ENCODE results near the gene MARK3. TPM values are rescaled to one million over a fixed set of nuclear protein-coding genes. Genes with fewer than 3 reads are reported as not detected.

The MARK3 gene
- total RNA-seq, 4 donors from 2014 or later, result 61.7 to 115 (median 76.2) TPM

GRCh38 chr14:103545219-103545914 lies 160.2 kb downstream of the MARK3 start:
- no peak for TF ChIP-seq CTCF (IDR thresholded peaks at IDR 0.05; ENCODE audit: low read depth)

GRCh38 chr14:103545915-103546651 lies 160.9 kb downstream of the MARK3 start:
- TF ChIP-seq CTCF (IDR thresholded peaks at IDR 0.05; ENCODE audit: low read depth), result no peak

GRCh38 chr14:103546652-103547454 lies 161.6 kb downstream of the MARK3 start:
- no peak for TF ChIP-seq CTCF (IDR thresholded peaks at IDR 0.05; ENCODE audit: low read depth)

DNA sequence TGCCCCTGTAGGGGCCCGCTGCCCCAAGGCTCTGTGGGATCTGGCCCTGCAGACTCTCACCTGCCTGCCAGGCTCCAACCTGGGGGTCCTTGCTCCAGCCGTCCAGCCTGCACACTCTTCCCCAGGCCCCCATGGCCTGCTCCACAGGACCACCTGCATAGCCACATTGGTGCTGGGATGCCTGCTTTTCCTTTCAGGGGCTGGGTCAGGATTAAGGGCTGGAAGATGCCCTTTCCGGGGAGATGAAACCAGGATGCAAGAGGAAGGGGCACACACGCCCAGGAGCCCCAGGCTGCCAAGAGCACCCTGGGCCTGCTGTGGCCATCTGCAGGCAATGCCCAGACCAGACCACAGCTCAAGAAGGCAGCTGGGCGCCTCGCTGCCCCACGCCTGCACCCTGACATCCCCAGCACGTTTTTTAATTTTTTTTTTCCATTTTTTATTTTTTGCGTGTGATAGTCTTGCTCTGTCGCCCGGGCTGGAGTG lies 162.3 kb downstream of the MARK3 start:
- no peak for TF ChIP-seq CTCF (IDR thresholded peaks at IDR 0.05; ENCODE audit: low read depth)

DNA sequence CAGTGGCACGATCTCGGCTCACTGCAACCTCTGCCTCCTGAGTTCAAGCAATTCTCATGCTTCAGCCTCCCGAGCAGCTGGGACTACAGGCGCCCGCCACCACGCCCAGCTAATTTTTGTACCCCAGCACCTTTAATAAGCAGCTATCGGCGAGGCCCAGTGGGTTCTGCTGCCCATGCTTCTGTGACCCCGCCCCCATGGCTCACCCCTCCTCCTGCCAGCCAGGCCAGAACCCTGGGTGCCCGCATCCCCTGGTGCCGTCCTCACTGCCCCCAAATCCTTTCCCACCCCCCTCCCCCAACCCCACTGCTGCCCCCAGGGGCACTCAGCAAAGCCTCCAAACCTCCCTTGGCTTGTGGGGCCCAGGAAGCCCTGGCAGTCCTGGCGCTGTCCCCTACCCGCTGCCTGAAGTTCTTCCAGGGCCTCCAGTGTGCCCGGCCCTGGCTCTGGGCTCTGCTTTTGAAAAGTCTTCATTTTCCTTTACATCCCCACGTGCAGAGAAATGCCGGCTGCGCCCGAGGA lies 162.8 kb downstream of the MARK3 start:
- TF ChIP-seq CTCF (IDR thresholded peaks at IDR 0.05; ENCODE audit: low read depth), result no peak

DNA sequence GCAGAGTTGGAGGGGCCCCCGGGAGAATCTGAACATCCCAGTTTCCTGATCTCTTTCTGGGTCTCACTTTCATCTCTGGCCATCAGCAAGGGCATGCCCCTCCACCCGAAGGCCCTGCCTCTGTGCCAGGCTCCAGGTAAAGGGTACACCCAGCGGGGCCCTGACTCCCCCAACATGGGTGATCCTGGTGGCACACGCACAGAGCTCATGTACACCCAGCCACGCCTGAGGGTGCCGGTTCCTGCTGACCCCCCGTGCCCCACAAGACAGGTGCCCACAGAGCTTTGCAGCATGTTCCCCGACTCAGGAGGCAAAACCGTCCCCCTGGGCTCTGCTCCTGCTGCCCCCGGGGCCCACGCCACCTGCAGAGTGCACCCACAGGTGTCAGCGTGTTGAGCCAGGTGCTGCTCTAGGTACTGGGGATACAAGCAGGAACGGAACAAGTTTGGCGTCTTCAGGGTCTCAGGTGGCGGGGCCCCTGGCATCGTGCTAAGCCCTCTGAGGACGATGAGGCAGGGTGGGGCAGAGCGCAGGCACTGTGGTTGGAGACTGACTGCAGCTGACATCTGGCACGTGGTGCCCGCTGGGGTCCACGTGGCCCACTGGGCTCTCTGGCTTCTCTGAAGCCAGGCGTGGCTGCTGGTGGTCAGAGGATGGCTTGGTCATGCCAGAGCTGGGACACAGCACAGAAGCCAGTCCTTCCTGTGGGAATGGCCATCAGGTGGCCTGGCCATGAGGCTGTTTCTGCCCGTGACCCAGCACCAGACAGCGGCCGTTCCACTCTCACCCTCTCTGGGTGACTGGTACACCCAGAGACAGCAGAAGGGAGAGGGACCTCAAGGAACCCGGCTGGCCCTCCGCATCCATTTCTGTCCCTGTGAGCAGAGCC lies 163.5 kb downstream of the MARK3 start:
- TF ChIP-seq CTCF (IDR thresholded peaks at IDR 0.05; ENCODE audit: low read depth), result no peak
